Subcutaneous abdominal adipose tissue (tissue), 5 donors: ENCODE data around the gene RAPGEF2.
A peak's percentile ranks its signal among the peaks of the same experiment; 100 is the strongest.
"Not testable (repeated sequence)": the region's sequence is repeated elsewhere in the genome, so short reads cannot be mapped to it uniquely, and the experiment has no call there.

Source experiments
- H3K27ac ChIP-seq: one replicate; pipeline ENCODE4 v1.7.0; 2013; ENCODE audit warnings: low read depth, mild to moderate bottlenecking, inconsistent platforms, low read length, moderate library complexity
- H3K27me3 ChIP-seq, 5 donors: one replicate each; pipeline ENCODE4 v1.7.0; 2013; ENCODE audit warnings: low read length in 5 of 5, inconsistent platforms in 1 of 5; ENCODE audit not compliant: control insufficient read depth in 5 of 5, insufficient read depth in 4 of 5
- H3K36me3 ChIP-seq, 5 donors: one replicate each; pipeline ENCODE4 v1.7.0; 2013; ENCODE audit warnings: low read length in 5 of 5; ENCODE audit not compliant: control insufficient read depth in 5 of 5, insufficient read depth in 5 of 5
- H3K4me1 ChIP-seq, 5 donors: one replicate each; pipeline ENCODE4 v1.7.0; 2013; ENCODE audit warnings: low read length in 5 of 5, mild to moderate bottlenecking in 3 of 5, moderate library complexity in 1 of 5; ENCODE audit not compliant: control insufficient read depth in 5 of 5, insufficient read depth in 5 of 5
- H3K4me3 ChIP-seq, 5 donors: one replicate each; pipeline ENCODE4 v1.7.0; 2013; ENCODE audit warnings: low read length in 5 of 5, low read depth in 1 of 5
- H3K9ac ChIP-seq, 5 donors: one replicate each; pipeline ENCODE4 v1.7.0; 2013; ENCODE audit warnings: low read length in 5 of 5, mild to moderate bottlenecking in 4 of 5, moderate library complexity in 3 of 5
- H3K9me3 ChIP-seq, 5 donors: one replicate each; pipeline ENCODE4 v1.7.0; 2013; ENCODE audit warnings: low read length in 5 of 5; ENCODE audit not compliant: control insufficient read depth in 5 of 5
- donor health status: healthy.
- donor health status: healthy.
- donor health status: healthy.
- donor health status: healthy.
- donor health status: healthy.

Gene RAPGEF2

DNA sequence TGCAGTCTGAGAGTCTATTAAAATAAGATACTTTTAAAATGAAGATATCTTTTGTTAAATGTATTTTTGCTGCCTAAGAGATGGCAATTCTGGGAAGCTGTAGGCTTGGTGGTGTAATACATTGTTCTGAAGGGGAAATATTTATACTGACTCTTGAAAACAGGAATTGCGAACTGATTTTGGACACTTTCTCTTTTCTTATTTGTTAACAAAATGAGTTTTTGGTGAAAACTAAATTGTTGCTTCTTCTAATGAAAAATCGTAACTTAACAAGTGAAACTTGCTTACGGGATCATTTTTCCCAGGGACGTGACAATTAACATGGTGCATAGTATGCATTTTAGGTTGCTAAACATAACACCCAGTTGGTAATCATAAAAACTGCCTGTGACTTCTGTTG, 71.0 kb downstream of the RAPGEF2 start:
- no peaks in the 10 kb centered on the region for H3K36me3 ChIP-seq
- no peaks in the 10 kb centered on the region for H3K27me3 ChIP-seq
- H3K9me3 ChIP-seq: no peaks in the 10 kb centered on the region
- H3K4me1 ChIP-seq: peaks cover 6 to 53% (median 29%) of the 10 kb centered on the region in 5 donors
- peak overlapping the region in 1 of 5 donors; percentile 3 for H3K9ac ChIP-seq
- H3K4me3 ChIP-seq: peak overlapping the region in 2 of 5 donors; percentile 10 to 23
- H3K27ac ChIP-seq: peak overlapping the region; percentile 2

DNA sequence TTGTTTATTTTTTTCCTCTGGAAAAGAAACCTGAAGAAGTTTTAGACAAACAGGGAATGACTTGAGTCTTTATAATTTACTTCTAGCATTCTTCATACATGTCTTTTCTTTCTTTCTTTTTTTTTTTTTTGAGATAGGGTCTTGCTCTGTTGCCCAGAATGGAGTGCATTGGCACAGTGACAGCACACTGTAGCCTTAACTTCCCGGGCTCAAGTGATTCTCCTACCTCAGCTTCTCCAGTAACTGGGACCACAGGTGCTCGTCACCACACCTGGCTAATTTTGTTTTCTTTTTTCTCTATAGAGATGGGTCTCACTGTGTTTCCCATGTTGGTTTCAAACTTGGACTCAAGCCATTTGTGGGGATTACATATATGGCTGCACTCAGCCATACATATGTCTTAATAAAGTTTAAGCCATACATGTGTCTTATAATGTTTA, 71.8 kb downstream of the RAPGEF2 start:
- H3K9ac ChIP-seq: no peak overlapping the region
- no peak overlapping the region for H3K4me3 ChIP-seq
- H3K9me3 ChIP-seq: no peaks in the 10 kb centered on the region
- peaks cover 6 to 60% (median 33%) of the 10 kb centered on the region in 5 donors for H3K4me1 ChIP-seq
- peak overlapping the region; percentile 2 for H3K27ac ChIP-seq
- H3K27me3 ChIP-seq: no peaks in the 10 kb centered on the region
- H3K36me3 ChIP-seq: no peaks in the 10 kb centered on the region

DNA sequence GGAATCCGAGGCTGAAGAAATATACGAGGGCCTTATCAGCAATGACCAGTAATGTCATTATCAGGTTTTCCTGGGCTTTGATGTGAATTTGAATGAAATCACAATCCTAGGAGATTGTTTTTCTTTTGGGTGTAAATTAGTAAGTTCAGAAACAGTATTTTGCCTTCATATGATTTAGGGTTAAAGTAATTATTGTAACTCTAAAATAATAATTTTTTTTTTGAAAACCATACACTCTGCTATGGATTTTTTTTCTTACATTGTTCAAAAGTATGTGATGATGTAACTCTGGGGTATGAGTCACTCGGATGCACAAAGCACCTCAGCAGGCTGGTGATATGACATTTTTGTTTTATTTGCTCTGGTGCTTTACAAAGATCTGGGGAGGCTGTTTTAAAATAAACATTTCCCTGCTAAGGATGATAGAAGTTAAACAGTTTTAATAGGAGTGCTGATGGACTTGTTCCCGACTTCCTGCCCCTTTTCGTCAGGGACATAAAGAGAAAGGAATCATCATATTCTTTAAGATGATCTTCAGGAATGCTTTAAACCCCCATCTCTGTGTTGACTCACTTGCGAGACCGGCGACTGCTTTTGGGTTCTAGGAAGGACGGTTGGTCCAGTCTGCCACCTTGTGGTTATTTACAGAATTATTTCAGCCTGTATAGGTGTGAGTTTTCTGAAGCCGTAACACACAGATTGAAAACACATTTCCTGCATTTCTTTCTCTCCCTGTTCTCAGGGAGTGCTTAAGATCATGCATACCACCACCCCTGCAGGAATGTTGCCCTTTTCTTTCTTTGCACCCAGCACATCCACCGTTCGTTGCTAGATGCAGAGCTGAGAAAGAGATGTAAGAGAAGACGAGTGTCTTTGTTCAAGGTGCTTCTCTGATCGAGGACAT, 72.5 kb downstream of the RAPGEF2 start:
- Histone ChIP-seq H3K27ac (peak overlapping the region; percentile 28), H3K36me3 (no peaks in the 10 kb centered on the region), H3K27me3 (no peaks in the 10 kb centered on the region), H3K9me3 (no peaks in the 10 kb centered on the region), H3K9ac (peak overlapping the region in 1 of 5 donors; percentile 16), H3K4me1 (peaks cover 6 to 66% (median 36%) of the 10 kb centered on the region in 5 donors), H3K4me3 (peak overlapping the region in 3 of 5 donors; percentile 18 to 28 (median 26))

DNA sequence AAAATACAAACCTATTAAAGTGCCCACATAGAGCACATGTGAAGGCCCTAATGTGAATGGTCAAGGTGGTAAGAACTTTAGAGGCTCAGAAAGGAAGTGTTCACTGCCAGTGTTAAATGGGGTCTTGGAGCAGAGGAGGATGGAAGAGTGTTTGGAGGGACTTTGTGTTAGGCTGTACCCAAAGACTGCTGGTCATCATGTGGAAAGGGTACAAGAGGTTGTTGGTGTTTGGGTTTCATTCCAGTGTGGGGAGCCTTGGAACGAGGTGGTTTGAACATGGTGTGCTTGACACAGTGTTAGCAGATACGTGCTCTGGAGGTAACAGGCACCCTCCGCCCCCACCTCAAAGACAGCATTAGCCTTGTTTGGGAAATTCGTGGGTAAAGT, 73.1 kb downstream of the RAPGEF2 start:
- Histone ChIP-seq H3K4me1 (peaks cover 6 to 69% (median 36%) of the 10 kb centered on the region in 5 donors), H3K36me3 (no peaks in the 10 kb centered on the region), H3K27me3 (no peaks in the 10 kb centered on the region), H3K4me3 (peak overlapping the region in 2 of 5 donors; percentile 26 to 28), H3K9ac (peak overlapping the region in 1 of 5 donors; percentile 16), H3K9me3 (no peaks in the 10 kb centered on the region), H3K27ac (peak overlapping the region; percentile 28)

DNA sequence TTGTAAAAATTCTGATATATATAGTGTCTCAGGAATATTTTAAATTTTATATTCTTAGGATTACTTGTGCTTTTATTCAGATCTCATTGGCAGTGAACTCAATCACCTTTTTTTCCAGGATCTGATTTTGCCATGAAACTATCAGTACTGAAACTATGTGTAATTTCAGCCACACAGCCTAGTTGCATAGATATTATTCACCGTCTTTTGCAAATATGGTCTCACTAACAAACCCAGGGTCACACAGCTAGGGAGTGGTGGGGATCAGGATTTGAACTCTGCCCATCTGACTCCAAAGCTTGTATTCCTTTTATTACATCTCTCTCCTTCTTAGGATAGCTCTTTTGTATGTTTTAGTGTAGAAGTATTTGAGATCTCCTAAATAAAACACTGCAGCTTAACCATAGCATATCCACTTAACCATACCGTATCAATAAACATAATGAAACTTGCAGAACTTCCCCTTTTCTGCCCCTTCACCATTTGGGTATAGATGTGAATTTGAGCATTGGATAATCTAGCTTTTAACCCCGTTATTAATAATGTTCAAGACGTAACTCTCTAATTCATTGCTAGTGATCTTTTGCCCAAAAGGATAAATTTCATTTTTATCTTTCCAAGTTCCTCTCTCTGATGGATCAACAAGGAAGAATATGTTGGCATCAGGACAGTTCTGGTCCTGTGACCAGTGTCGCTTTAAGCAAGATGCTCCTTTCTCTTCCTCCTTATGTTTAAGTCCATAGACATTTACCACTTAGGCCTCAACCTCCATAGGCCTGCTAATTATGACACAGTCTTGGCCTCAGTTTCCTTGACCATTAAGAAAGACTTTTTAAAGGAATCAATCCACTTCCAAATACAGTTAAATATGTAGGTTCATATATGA, 74.6 kb downstream of the RAPGEF2 start:
- Histone ChIP-seq H3K27me3 (no peaks in the 10 kb centered on the region), H3K9me3 (no peaks in the 10 kb centered on the region), H3K4me1 (peaks cover 6 to 62% (median 36%) of the 10 kb centered on the region in 5 donors), H3K4me3 (peak overlapping the region in 1 of 5 donors; percentile 4), H3K9ac (no peak overlapping the region), H3K36me3 (no peaks in the 10 kb centered on the region), H3K27ac (peak overlapping the region; percentile 13)

DNA sequence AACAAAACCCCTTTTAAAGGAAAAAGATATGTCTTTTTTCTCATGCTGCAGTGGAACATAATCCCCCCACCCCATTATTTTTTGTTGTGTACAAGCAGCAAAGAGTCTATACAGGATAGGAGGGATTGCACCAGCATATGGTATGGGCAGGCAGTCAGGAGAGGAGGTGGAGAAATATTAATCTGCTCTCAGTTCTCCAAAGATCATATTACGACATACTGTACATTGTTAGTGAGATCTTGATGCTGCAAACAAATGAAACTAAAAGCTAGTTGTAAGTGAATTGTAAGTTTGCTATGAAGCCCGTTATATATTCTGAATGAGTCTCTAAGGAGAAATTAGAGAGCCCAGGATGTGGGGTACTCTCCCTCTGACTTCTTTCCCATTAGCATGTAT, 75.3 kb downstream of the RAPGEF2 start:
- Histone ChIP-seq H3K36me3 (no peaks in the 10 kb centered on the region), H3K9ac (no peak overlapping the region), H3K4me1 (peaks cover 6 to 59% (median 36%) of the 10 kb centered on the region in 5 donors), H3K9me3 (no peaks in the 10 kb centered on the region), H3K27ac (peak overlapping the region; percentile 12), H3K27me3 (no peaks in the 10 kb centered on the region), H3K4me3 (peak overlapping the region in 2 of 5 donors; percentile 4 to 16)

DNA sequence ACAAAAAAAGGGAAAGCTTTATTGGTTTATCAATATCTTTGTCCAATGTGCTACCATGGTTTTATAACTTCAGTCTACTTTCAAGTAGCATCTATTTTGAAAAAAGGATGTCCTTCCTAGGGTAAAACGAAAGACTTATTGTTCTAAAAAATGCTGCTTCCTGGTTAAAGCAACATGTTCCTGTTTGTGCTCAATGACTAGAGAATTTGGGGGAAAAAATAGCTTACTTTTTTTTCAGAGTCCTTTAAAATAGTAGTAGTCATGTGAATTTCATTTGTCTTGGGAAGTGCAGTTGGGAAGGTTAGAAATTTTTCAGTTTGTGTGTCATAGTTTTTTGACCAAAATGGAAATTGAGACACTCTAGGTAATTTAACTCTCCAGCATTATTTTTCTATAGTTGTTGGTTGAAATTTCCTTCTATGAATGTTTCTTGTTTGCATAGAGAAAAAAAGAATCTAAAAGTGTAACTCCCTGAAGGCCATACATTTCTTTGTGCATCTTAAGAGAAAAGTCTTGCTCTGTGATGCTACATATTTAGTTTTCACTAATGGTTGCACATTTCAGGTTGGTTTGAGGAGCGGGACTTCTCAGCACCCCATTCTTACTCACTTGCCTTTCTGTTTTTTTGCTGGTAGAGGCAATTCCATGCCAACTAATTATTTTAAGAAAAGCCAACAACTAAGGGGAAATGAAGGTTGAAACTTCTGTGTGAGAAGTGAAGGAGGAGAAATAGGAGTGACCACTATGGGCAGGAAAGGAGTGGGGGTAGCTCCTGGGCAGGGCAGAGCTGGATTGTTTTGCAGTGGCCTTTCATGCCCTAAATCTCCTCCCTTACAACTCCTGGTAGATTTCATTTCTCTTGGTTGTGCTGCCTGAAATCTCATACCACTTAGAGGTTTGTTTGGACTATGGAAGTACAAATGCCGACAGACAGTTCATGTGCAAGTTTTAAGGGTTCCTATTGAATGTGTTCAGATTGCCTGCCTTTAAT, 76.4 kb downstream of the RAPGEF2 start:
- H3K36me3 ChIP-seq: no peaks in the 10 kb centered on the region
- H3K4me1 ChIP-seq: peaks cover 6 to 53% (median 34%) of the 10 kb centered on the region in 5 donors
- H3K27ac ChIP-seq: peak overlapping the region; percentile 54
- peak overlapping the region in 1 of 5 donors; percentile 21 for H3K9ac ChIP-seq
- H3K27me3 ChIP-seq: no peaks in the 10 kb centered on the region
- H3K9me3 ChIP-seq: no peaks in the 10 kb centered on the region
- H3K4me3 ChIP-seq: peak overlapping the region in 4 of 5 donors; percentile 23 to 50 (median 38)

DNA sequence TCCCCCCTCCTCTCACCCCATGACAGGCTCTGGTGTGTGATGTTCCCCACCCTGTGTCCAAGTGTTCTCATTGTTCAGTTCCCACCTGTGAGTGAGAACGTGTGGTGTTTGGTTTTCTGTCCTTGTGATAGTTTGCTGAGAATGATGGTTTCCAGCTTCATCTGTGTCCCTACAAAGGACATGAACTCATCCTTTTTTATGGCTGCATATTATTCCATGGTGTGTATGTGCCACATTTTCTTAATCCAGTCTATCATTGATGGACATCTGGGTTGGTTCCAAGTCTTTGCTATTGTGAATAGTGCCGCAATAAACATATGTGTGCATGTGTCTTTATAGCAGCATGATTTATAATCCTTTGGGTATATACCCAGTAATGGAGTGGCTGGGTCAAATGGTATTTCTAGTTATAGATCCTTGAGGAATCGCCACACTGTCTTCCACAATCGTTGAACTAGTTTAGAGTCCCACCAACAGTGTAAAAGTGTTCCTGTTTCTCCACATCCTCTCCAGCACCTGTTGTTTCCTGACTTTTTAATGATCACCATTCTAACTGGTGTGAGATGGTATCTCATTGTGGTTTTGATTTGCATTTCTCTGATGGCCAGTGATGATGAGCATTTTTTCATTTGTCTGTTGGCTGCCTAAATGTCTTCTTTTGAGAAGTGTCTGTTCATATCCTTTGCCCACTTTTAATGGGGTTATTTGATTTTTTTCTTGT, 81.2 kb downstream of the RAPGEF2 start:
- not testable (repeated sequence) for H3K27ac ChIP-seq, H3K4me3 ChIP-seq, H3K9ac ChIP-seq, H3K36me3 ChIP-seq, H3K27me3 ChIP-seq, H3K9me3 ChIP-seq
- H3K4me1 ChIP-seq: peaks cover 0 to 20% (median 7%) of the 10 kb centered on the region in 5 donors
